HG02852 (cell line): Measurements from ENCODE around the gene PRPF18.
A peak's percentile ranks its signal among the peaks of the same experiment; 100 is the strongest.
"Not testable (repeated sequence)": the region's sequence is repeated elsewhere in the genome, so short reads cannot be mapped to it uniquely, and the experiment has no call there.

Experiments
- ATAC-seq: cut with Tn5 transposase; IDR thresholded peaks from one replicate; pipeline ENCODE4 v1.9.1; 2021; ENCODE audit warnings: mild to moderate bottlenecking, moderate library complexity; ENCODE audit not compliant: unreplicated experiment

The PRPF18 gene, protein sequence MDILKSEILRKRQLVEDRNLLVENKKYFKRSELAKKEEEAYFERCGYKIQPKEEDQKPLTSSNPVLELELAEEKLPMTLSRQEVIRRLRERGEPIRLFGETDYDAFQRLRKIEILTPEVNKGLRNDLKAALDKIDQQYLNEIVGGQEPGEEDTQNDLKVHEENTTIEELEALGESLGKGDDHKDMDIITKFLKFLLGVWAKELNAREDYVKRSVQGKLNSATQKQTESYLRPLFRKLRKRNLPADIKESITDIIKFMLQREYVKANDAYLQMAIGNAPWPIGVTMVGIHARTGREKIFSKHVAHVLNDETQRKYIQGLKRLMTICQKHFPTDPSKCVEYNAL

DNA sequence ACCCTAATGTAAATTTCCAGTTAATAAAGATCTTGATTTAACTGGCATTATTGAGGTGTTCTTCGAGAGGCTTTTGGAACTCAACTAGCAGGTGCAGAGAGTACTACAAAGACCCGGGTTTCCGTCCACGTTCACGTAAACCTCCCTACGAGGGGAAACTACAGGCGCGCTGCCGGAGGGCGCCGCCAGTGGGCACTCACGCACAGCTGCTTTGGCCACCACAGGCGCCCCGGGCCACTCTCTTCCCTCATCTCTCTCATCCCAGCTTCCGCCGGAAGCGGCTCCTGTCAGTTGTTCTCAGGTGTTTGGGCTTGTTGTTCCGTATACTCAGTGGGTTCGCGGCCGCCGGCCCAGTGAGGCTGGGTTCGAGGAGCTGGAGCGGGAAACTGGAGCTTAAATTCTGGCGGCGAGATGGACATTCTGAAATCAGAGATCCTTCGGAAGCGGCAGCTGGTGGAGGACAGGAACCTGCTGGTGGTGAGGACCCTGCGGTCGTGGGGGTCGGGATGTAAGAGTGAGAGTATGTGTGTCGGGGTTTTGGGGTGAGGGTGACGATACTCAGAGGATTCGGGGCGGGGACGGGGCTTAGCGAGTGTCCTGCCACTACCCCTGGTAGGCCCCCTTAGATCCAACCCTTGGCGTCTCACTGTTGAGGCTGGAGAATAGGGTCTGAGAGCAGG lies at the start of gene PRPF18:
Gene PRPF18 (plus strand): TSS at position 290 of the 680 bp plus-strand sequence. CDS start 122 bp downstream, at position 412.
- ATAC-seq = peak; percentile 99

GRCh38 chr10:13537985-13538384 lies 48.8 kb upstream of the PRPF18 start:
- ATAC-seq = not testable (repeated sequence)

DNA sequence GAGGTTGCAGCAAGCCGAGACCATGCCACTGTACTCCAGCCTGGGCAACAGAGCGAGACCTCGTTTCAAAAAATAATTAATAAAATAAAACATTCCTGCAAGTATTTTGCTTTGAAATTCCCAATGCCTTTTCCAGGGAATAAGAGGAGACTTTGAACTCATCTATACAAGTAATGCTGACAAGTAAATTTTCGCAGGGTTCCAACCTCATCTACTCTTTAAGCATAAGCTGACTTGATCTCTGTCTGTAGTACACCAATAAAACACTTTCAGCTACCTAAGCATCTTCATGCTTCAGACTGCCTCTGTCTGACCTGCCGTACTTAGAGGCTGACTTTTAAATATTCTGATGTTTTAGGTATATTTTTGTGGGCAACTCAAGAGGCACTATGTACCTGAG lies 44.2 kb upstream of the PRPF18 start:
- no peak for ATAC-seq

- no peak for ATAC-seq
Observed at GRCh38 chr10:13550802-13551201, 36.0 kb upstream of the PRPF18 start.

- ATAC-seq = no peak
Observed at GRCh38 chr10:13555884-13556510, 30.8 kb upstream of the PRPF18 start.

DNA sequence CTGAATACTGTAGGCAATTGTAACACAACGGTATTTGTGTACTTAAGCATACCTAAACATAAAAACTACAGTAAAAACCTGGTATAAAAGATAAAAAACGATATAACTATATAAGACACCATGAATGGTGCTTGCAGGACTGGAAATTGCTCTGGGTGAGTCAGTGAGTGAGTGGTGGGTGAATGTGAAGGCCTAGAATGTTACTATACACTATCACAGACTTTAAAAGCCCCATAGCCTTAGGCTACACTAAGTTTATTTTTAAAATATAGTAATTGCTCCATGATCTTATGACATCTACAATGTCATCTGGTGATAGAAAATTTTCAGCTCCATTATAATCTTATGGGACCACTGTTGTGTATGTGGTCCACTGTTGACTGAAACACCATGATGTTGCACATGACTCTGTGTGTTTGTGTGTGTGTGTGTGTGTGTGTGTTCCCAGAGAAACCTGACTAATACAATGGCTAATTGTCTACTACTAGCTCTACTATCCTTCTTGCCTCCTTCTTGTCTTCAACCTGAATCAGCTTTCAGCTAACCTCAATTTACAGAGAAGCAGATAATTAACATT lies 27.6 kb upstream of the PRPF18 start:
- ATAC-seq = no peak

- no peak for ATAC-seq
Observed at GRCh38 chr10:13560597-13560996, 26.2 kb upstream of the PRPF18 start.

DNA sequence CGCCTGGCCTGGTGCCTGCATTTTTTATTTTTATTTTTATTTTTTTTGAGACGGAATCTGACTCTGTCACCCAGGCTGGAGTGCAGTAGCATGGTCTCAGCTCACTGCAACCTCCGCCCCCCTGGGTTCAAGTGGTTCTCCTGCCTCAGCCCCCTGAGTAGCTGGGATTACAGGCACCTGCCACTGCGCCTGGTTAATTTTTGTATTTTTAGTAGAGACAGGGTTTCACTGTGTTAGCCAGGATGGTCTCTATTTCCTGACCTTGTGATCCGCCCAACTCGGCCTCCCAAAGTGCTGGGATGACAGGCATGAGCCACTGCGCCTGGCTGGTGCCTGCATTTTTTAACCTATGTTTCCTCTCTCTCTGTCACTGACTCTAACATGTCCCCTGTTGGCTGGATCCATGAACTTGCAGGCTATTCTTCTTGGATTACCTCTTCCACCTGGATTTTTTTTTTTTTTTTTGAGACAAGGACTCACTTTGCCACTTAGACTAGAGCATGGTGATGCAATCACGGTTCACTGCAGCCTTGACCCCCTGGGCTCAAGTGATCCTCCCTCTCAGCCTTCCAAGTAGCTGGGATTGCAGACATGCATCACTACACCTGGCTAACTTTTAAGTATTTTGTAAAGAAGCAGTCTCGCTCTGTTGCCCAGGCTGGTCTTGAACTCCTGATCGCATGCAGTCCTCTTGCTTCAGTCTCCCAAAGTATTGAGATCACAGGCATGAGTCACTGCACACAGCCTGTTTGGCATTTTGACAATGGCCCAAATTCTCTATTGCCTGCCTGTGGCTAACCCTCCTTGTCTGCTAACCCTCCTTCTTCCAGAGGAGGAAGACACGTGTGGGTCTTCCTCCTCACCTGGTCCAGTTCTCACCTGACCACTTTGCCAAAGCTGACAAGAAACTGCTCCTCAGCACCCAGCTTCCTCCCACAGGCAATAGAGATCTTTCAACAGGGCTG lies 23.0 kb upstream of the PRPF18 start:
- ATAC-seq = no peak

DNA sequence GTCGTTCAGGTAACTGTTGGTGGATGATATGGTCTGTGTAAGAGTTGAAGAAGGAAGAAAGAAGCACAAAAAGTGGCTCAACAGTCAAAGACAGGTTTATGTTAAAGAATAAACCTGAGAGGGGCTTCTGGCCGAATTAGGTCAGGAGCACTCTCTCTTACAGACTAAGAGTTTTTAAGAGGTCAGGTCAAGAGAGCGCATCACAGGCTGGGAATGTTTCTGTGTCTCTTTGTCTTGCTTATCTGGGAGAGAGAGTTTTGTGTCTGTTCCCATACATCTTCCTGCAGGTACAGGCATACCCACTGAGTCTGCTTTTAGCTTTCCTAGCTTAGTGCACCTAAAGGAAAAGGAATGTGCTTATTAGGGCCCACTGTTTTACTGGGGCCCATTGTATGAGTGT lies 22.2 kb upstream of the PRPF18 start:
- ATAC-seq = no peak

DNA sequence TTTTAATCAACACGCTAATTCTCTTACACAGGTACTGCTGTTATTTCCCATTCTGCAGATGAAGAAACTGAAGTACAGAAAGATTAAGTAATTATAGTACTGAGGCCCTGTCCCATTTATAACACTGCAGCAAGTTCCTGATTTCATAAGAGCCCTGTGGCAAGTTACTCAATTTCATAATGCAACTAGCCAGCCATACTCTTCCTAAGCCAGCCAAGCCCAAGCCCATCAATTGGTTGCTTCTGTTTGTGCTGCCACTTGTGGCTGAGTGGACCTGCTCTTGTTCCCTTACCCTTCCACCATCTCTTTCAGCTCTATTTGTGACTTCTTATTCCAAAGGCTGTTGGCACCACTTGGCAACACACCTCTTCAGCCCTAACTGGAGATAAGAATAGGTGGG lies 19.7 kb upstream of the PRPF18 start:
- ATAC-seq = no peak

DNA sequence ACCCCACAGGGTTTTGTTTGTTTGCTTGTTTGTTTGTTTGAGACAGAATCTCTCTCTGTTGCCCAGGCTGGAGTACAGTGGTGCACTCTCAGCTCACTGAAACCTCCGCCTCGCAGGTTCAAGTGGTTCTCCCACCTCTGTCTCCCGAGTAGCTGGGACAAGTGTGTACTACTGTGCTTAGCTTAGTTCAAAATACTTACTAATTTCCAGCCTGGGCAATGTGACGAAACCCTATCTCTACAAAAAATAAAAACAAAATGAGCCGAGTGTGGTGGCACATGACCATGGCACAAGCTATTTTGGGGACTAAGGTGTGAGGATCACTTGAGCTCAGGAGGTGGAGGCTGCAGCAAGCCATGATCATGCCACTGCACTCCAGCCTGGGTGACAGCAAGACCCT lies 15.2 kb upstream of the PRPF18 start:
- no peak for ATAC-seq

DNA sequence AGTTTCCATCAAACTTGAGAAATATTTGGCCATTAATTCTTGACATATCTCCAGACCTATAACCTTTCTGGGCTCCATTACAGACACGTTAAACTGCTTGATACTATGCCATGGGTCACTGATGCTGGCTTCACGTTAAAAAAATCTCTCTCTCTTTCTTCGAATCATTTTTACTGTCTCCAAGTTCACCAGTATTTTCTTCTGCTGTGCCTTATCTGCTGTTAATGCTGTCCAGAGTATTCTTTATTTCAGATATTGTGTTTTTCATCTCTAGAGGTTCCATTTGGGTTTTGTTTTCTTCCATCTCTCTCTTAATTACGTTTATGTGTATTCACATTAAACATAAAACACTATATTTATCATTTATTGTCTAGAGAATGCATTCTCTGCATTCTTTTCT lies 12.8 kb upstream of the PRPF18 start:
- no peak for ATAC-seq

- no peak for ATAC-seq
Observed at GRCh38 chr10:13585195-13585751, 1.5 kb upstream of the PRPF18 start.

- ATAC-seq = no peak
Observed at GRCh38 chr10:13585943-13586342, 822 bp upstream of the PRPF18 start.

- ATAC-seq = no peak
Observed at GRCh38 chr10:13587391-13587790, 626 bp downstream of the PRPF18 start.

- no peak for ATAC-seq
Observed at GRCh38 chr10:13589316-13589715, 2.6 kb downstream of the PRPF18 start.

DNA sequence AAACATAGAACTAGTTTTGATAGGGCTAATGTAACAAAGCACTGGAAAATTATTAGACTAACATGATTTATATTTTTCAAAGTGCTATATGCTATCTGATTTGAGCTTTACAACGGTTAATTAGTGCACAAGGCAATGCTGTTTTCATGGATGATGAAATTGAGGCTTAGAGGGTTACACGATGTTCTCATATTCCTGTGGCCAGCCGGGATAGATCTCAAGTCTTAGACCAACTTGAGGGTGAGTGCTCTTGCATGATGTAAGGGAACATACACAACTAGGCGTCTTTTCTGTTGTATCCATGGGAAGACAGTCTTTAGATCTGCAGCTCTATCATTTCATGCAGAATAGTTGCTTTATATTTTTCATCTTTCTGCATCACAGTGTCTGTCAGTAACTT lies 4.1 kb downstream of the PRPF18 start:
- no peak for ATAC-seq

- ATAC-seq = no peak
Observed at GRCh38 chr10:13592306-13592705, 5.5 kb downstream of the PRPF18 start.

DNA sequence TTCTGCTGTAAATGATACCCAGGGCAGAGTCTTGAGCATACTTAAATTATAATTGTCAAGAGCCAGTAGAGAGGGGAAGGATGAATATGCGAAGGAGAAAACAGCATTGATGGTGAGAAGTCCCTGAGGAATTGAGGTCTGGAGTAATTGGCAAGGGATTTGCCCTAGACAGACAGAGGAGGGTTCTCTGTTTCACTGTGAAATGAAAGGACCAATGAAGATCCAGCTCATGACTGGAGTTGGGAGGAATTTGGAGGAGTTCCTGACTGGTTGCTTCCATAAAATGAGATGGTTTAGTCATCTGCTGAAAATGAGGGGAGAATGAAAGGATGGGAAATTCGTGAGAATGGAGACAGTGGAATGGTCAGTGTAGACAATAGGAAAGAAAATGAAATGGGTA lies 6.8 kb downstream of the PRPF18 start:
- ATAC-seq = no peak

DNA sequence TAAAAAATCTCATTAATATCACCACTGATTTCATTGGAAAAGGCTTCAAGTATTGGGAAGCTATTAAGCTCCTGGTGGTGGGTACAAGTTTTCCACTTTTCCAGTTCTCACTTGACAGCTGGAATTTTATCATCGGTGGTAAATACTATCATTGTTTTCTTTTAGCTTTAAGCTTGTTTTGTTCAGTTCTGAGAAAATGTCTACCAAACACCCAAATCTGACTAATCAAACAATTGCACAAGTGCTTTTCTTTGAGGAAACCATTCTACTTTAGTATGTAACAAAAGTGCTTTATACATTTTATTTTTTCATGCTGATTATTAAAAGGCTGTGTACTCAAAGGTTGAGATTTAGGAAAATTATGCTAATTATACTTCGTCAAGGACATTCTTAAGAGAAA lies 7.9 kb downstream of the PRPF18 start:
- ATAC-seq = no peak
